GM19193 (cell line): ENCODE data around the gene PSEN2.

Experiments used
- POLR2A ChIP-seq: IDR thresholded peaks from 4 replicates; pipeline ENCODE4 v1.6.1; 2011; ENCODE audit not compliant: insufficient read depth, insufficient read length; ENCODE audit errors: extremely low read depth

The PSEN2 gene

GRCh38 chr1:226880372-226881287 lies 10.2 kb downstream of the PSEN2 start:
- no peak for TF ChIP-seq POLR2A

DNA sequence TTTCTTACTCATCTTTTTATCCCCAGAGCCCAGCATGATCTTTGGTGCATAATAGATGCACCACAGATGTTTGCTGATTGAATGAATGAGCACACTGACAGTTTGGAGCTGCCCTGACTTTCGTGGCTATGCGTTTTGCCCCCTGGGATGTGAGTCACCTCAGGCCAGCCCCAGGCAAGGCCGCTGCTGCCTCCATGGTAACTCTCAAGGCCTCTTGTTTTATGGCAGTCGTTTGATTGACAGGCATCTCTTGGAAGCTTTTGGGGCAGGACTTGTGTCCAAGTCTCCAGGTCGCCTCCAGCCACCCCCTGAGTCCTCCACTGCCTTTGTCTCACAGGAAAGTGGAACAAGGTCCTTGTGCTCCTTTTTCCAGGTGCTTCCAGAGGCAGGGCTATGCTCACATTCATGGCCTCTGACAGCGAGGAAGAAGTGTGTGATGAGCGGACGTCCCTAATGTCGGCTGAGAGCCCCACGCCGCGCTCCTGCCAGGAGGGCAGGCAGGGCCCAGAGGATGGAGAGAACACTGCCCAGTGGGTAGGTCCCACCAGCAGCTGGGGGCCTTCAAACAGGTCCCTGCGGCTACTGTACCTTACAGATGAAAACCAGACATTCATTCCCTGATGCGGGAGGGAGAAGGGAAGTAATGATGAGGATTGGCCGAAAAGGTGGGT lies 11.2 kb downstream of the PSEN2 start:
- TF ChIP-seq POLR2A = no peak

DNA sequence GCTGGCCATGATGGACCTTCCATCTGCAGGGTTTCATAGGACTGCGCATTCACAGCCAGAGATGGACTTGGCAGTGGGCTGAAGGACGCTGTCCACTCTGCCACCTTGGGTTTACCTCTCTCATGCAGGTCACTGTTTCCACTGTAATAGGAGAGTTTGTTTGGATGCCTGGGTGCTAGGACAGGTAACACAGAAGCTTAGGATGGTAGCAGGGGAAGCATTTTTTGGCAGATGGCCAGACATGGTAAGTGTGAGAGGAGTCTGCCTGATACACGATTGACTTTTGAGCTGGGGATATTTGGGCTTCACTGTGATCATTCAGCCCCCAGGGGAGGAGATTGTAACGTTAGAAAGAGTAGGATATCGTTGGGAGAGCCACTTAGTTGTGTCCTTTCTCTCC lies 11.8 kb downstream of the PSEN2 start:
- TF ChIP-seq POLR2A = no peak

GRCh38 chr1:226882631-226883409 lies 12.4 kb downstream of the PSEN2 start:
- TF ChIP-seq POLR2A = no peak

DNA sequence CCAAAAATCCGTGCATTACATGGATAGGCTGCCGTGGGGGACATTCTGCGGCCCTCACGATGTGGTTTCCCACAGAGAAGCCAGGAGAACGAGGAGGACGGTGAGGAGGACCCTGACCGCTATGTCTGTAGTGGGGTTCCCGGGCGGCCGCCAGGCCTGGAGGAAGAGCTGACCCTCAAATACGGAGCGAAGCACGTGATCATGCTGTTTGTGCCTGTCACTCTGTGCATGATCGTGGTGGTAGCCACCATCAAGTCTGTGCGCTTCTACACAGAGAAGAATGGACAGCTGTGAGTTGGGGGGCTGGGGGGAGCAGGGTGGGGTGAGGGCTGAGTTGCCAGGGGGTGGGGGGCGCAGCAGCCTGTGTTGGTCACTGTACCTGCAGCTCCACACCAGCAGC lies 13.2 kb downstream of the PSEN2 start:
- TF ChIP-seq POLR2A = no peak

- TF ChIP-seq POLR2A = no peak
Observed at GRCh38 chr1:226884116-226884625, 13.8 kb downstream of the PSEN2 start.

- no peak for TF ChIP-seq POLR2A
Observed at GRCh38 chr1:226884966-226885820, 14.8 kb downstream of the PSEN2 start.

GRCh38 chr1:226886122-226886901 lies 15.9 kb downstream of the PSEN2 start:
- TF ChIP-seq POLR2A = no peak

- no peak for TF ChIP-seq POLR2A
Observed at GRCh38 chr1:226887006-226887405, 16.6 kb downstream of the PSEN2 start.

GRCh38 chr1:226888021-226888420 lies 17.6 kb downstream of the PSEN2 start:
- no peak for TF ChIP-seq POLR2A

DNA sequence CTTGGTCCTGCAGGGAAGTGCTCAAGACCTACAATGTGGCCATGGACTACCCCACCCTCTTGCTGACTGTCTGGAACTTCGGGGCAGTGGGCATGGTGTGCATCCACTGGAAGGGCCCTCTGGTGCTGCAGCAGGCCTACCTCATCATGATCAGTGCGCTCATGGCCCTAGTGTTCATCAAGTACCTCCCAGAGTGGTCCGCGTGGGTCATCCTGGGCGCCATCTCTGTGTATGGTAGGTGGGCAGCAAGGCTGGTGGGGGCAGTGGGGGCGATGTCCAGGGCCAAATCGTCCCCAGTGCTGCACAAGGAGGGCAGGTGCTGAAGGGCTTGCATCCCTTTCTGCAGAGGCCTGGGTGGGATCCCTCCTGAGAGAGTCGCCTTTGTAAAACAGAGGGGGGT lies 18.4 kb downstream of the PSEN2 start:
- TF ChIP-seq POLR2A = no peak

DNA sequence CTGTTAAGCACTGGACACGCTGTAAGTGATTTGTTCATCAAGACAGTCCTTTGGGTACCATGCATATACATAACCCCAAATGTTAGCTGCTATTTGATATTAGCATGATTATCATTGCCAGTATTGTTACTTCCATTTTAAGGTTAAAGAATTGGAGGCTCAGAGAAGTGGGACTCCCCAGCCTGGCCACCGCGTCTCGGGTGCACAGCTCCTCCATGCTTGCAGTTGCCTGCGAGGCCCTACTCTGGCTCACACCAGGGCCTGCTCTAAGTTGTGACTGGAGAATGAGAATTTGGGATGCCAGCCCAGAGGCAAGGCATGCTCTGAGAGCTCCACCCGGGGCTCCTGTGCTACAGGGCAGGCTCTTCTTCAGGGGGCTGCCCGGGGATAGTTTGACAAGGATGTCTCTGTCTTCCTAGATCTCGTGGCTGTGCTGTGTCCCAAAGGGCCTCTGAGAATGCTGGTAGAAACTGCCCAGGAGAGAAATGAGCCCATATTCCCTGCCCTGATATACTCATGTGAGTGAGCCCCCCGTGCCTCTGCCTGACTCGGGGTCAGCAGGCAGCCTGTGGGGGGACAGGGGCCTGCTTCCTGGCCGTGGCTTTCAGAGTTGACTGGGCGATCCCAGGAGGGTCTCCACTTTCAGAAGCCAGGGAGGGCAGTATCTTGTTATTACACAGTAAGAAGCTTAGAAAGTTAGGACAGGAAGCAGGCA lies 19.4 kb downstream of the PSEN2 start:
- no peak for TF ChIP-seq POLR2A
